AG09309 (cell line): ENCODE measurements around the gene SPART.
"Not testable (repeated sequence)": the region's sequence is repeated elsewhere in the genome, so short reads cannot be mapped to it uniquely, and the experiment has no call there.

Experiments used
- DNase-seq: peaks from one replicate; pipeline ENCODE4 v3.0.0-alpha.2; 2010; ENCODE audit warnings: low read depth
- H3K4me3 ChIP-seq: 2 replicates; pipeline ENCODE4 v1.5.1; 2011; ENCODE audit warnings: mild to moderate bottlenecking, low read depth, low read length, moderate library complexity; ENCODE audit not compliant: control insufficient read depth
- TF ChIP-seq, protein P1 (sequence below): IDR thresholded peaks from 2 replicates; pipeline ENCODE4 v1.5.1; 2011; ENCODE audit warnings: mild to moderate bottlenecking, low read depth, low read length, inconsistent platforms; ENCODE audit not compliant: insufficient read depth, control insufficient read depth; ENCODE audit errors: missing control alignments

Gene SPART

GRCh38 chr13:36325912-36326311, 20.3 kb downstream of the SPART start:
- no peak for DNase-seq
- TF ChIP-seq, protein P1, sequence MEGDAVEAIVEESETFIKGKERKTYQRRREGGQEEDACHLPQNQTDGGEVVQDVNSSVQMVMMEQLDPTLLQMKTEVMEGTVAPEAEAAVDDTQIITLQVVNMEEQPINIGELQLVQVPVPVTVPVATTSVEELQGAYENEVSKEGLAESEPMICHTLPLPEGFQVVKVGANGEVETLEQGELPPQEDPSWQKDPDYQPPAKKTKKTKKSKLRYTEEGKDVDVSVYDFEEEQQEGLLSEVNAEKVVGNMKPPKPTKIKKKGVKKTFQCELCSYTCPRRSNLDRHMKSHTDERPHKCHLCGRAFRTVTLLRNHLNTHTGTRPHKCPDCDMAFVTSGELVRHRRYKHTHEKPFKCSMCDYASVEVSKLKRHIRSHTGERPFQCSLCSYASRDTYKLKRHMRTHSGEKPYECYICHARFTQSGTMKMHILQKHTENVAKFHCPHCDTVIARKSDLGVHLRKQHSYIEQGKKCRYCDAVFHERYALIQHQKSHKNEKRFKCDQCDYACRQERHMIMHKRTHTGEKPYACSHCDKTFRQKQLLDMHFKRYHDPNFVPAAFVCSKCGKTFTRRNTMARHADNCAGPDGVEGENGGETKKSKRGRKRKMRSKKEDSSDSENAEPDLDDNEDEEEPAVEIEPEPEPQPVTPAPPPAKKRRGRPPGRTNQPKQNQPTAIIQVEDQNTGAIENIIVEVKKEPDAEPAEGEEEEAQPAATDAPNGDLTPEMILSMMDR, result no peak
- no peak overlapping the region for H3K4me3 ChIP-seq

DNA sequence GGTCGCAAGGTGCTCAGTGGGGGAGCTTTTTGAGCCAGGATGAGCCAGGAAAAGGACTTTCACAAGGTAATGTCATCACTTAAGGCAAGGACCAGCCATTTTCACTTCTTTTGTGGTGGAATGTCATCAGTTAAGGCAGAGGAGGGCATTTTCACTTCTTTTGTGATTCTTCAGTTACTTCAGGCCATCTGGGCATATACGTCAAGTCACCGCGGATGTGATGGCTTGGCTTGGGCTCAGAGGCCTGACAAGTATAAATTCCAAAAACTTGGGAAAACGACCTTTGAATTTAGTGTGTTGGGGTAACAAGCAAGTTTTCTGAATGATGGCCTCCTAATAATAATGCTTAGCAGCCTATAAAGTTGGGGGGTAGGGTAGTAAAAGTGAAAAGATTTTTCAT, 21.3 kb downstream of the SPART start:
- not testable (repeated sequence) for DNase-seq, H3K4me3 ChIP-seq

DNA sequence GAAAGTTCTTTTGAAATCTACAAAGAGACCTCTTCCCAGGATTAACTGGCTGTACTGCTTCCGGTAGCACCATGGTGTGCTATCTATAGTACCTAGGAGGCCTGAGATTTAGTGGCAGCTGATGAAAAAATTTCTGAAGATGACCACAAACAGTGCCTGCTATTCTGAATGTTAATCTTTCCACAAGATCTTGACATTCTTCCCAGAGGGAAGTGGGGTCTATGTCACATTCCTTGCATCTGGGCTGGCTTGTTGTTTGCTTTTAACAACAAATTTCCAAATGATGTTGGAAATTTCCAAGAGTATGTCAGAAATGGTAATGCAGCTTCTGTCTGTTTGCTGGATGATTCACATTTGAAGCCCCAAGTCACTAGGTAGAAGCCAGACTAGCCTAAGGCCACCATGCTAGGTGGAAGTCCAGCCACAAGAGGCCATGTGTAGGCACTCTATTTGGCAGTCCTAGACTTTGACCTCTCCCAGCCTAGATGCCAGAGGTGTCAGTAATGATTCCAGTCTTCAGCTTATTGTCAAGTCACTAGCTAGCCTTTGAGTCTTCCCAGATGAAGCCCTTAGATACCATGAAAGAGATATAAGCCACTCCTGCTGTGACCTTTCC, 22.1 kb downstream of the SPART start:
- TF ChIP-seq, protein P1, result no peak
- no peak overlapping the region for H3K4me3 ChIP-seq
- peak; percentile 28 for DNase-seq

DNA sequence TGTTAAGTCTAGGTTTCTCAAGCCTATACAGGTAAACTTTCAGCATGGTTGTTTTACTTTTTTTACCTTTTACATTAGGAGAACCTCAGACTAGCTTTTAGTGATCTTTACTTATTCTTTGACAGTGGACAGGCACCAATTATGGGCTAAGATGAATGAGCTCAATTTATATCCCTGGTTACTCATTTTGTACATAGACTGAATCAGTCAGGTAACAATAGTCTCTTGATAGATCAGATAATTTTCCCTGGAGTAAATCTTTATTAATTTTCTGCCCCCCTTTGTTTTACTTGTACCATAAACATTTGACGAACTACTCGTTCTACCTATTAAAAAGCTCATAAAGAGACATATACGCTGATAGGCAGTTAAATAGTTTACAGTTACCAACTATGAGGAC, 22.8 kb downstream of the SPART start:
- no peak for DNase-seq
- TF ChIP-seq, protein P1, result no peak
- no peak overlapping the region for H3K4me3 ChIP-seq

GRCh38 chr13:36319793-36320192, 26.4 kb downstream of the SPART start:
- DNase-seq, H3K4me3 ChIP-seq: not testable (repeated sequence)

GRCh38 chr13:36313047-36313969, 32.9 kb downstream of the SPART start:
- H3K4me3 ChIP-seq, result no peak overlapping the region
- no peak for DNase-seq
- TF ChIP-seq, protein P1, result no peak

- DNase-seq, result no peak
- no peak overlapping the region for H3K4me3 ChIP-seq
- TF ChIP-seq, protein P1, result no peak
These were observed 35.6 kb downstream of the SPART start for GRCh38 chr13:36310417-36311108.
